Inflammatory macrophage (primary cell): Measurements from ENCODE around the gene E2F6.

Experiments
- DNase-seq, 2 donors: peaks; one replicate each; pipeline ENCODE4 v3.0.0-alpha.2; 2020 to 2022

The E2F6 gene

DNA sequence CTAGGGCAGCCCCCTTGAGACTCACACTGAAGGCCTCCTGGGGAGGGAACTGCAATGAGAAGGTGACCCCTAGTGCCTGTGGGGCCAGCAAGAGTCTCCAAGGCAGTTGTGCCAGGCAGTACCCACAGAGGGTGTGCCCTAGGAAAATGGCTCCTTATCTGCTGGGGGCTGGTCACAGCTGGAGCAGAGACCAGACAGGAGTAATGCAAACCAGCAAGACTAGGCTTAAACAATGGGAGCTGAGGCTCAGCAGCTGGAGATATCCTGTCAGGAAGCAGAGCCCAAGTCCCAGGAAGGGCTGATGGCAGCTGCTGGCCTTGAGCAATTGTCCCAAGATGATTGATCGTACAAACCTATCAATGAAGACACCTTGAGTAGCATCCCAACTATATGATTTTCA is 26.8 kb upstream of the E2F6 start:
- DNase-seq, result no peak

GRCh38 chr2:11492244-11492643 is 26.3 kb upstream of the E2F6 start:
- DNase-seq, result no peak

DNA sequence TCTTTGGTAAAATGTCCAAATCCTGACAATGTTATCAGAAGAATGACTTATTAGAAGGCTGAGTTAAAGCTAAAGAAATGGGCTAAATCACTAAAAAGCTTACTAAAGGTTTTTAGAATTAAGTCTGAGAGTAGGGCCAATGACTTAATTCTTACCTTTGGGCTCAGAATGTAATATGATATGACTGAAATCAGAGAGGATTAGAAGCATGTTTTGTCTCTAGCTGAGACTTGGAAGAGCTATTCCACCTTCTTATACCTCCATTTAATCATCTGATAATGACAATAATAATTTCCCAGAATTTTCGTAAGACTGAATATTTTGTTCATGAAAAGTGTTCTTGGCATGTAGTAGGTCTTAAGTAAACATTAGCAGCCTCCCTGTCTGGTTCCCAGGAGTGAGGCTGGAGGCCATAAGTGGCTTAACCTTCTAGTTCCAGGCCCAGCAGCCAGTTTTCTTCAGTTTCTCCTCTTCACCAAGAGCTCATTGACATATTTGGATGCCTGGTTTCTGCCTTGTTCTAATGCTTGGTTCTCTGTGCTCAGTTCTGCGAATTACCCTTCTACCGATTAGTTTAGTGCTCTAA is 25.5 kb upstream of the E2F6 start:
- no peak for DNase-seq

GRCh38 chr2:11490194-11490593 is 24.2 kb upstream of the E2F6 start:
- no peak for DNase-seq

DNA sequence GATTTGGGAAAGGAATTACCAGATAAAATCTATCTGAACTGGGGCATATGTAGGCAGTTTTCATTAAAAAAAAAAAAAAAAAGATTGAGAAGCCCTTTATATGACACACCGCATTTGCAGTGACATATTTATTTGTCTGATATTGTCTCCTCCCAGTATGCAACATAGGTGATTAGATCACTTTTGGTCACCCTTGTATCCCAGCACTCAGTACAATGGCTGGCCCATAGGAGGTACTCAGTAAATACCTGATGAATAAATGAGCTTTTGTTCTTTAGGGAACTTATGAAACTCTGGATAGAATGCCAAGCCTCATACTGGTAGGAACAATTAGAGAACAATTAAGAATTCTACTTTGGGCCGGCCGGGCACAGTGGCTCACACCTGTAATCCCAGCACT is 22.8 kb upstream of the E2F6 start:
- DNase-seq, result no peak

DNA sequence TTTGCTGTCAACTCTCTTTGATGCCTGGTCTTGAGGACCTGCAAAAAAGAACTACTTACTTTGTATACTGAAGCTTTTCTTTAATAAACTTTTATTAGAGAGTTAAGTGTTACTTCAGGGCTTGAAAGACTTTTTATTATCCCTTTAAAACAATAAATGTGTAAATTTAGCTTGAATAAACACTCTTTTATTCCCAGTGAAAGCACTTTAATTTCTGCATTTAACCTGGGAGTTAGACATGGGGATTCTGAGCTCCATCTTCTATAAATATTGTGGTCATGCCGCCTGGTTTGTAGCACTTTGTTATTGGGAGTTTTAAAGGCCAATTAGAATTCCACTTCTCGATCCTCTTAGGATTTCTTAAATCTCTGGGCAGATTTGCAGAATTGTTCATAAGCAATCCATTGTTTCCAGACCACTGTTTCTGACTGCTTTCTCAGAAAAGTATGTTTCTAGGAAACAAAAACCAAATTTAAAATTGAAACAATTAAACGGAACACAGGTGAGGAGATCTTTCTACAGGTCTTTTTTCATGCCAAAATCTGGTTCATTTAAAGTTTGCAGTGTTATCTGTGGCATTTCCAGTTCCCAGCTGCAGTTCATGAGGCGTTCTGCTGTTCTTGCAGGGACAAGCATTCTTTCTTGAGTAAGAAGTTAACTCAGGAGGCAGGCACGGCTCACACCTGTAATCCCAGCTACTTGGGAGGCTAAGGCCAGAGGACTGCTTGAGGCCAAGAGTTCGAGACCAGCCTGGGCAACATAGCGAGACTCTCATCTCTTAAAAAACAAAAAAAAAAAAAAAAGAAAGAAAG is 18.1 kb upstream of the E2F6 start:
- DNase-seq, result no peak

GRCh38 chr2:11482473-11483035 is 16.6 kb upstream of the E2F6 start:
- no peak for DNase-seq

GRCh38 chr2:11481789-11482472 is 16.0 kb upstream of the E2F6 start:
- DNase-seq, result no peak

GRCh38 chr2:11481426-11481788 is 15.4 kb upstream of the E2F6 start:
- no peak for DNase-seq

- DNase-seq, result no peak
Measured at GRCh38 chr2:11480859-11481258, 14.9 kb upstream of the E2F6 start.

DNA sequence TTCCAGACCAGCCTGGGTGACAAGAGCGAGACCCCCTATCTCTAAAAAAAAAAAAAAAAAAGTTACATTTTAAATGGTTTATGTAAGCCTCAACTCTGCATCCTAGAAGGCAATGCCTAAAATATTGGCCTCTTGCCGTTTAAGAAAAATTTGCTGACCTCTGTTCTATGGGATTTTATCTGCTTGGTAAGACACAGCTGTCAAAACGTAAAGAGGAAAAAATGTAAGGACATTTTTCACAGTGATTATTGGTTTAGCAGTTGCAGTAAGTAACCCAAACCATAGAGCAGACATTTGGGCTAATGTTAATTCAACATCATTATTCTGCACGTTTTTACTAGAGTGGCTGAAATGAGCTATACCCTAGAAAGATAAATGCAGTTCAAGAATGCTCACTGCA is 14.4 kb upstream of the E2F6 start:
- no peak for DNase-seq

- peak; percentile 32 to 47 for DNase-seq
Measured at GRCh38 chr2:11478899-11479605, 13.1 kb upstream of the E2F6 start.

- peak; percentile 81 to 90 for DNase-seq
Measured at GRCh38 chr2:11477994-11478393, 12.0 kb upstream of the E2F6 start.

DNA sequence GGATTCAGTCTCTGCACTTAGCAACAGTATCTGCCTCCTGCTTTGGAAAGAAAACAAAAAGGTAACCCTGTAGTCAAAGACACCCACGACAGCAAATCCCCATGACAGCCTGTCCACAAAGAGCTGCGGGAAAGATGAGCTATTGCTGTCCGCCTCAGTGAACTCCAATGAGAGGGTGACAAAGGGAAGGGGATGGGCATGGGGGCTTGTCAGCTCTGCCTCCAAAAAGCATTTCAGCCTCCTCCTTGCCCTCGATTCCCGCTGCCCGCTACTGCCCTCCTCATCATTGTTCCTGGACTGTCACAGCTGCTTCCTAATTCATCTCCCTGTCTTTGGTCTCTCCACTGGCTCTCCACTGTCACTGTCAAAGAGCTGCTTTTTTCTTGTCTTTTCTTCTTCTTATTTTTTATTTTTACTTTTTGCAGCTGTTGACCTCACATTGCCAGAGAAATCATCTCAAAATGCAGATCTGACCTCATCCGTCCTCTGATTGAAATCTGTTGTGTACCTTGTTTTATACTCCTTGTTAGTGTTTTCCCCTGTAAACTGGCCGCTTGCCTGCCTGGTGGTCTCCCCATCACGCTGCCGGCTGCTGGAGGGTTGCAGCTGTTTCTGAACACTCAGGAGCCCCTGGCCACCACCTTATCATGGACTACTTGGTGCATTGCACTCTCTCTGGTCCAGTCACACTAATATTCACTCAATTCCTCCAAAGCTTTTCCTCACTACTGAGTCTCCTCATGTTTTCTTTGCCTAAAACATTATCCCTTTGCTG is 7.9 kb upstream of the E2F6 start:
- DNase-seq, result no peak

GRCh38 chr2:11467749-11468148 is 1.8 kb upstream of the E2F6 start:
- DNase-seq, result no peak

GRCh38 chr2:11467129-11467649 is 1.2 kb upstream of the E2F6 start:
- no peak for DNase-seq

DNA sequence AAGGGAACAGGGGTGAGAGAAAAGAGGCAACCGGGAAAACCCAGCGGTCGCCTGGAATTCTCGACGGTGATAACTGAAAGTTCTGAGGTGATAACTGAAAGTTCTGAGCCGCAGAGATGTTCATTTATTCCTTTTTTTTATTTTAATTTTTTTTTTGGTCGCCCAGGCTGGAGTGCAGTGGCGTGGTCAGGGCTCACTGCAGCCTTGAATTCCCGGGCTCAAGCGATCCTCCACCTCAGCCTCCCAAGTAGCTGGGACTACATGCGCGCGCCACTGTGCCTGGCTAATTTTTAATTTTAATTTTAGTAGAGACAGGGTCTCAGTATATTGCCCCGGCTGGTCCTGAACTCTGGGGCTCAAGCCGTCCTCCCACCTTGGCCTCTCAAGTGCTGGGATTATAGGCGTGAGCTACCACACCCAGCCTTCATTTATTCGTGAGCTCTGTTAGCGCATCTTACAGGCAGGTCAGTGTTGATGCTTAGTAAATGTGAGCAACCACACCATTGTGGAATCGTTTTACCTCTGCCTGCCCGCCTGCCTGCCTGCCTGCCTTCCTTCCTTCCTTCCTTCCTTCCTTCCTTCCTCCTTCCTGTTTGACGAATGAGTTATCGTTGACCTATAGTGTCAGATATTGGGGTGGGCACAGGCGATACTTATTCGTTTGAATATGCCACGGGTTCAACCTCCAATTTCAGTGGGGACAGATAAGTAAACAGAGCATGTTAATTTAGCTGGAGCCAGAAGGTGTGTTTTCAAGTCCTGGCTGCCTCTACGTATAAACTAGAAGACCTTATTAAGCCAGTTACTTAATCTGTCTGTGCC is 557 bp upstream of the E2F6 start:
- DNase-seq, result no peak

- no peak for DNase-seq
Measured at GRCh38 chr2:11465110-11465484, 864 bp downstream of the E2F6 start.

GRCh38 chr2:11459816-11460215 is 6.1 kb downstream of the E2F6 start:
- no peak for DNase-seq

DNA sequence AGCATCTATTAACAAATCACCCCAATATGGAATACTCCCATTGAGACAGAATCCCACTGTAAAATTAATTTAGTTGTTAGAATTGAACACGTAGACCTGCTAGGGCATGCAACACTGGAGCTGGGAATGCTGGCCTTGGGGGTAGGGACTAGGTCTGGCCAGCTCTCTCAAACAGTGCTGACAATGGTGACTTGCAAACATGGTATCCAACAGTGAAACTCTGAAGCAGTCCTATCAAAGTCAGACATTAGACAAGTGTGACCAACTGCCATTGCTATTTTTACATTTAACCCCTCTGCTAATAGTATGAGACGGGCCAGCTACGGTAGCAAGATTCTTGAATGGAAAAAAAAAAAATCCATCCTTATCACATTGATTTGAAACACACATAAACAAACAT is 7.2 kb downstream of the E2F6 start:
- no peak for DNase-seq

GRCh38 chr2:11457935-11458334 is 8.0 kb downstream of the E2F6 start:
- DNase-seq, result no peak
